A673 (cell line): ENCODE measurements around the gene AP1S2. TPM values are rescaled to one million over a fixed set of nuclear protein-coding genes. Genes with fewer than 3 reads are reported as not detected.

Source experiments
- BruUV-seq: library from RNA; stranded (reverse); fragments of 400-500 nt; replicated peaks from 2 replicates; lab custom pipeline; 2021; lab: Mats Ljungman, UMichigan
- CTCF ChIA-PET: fragments of 300-600 bp; sonication (Branson Sonifier 250); formaldehyde crosslinking; loops from one replicate; lab custom pipeline; 2022; ENCODE audit warnings: antibody characterized with exemption; lab: Charles Lee
- POLR2A ChIA-PET: fragments of 300-600 bp; sonication (Branson Sonifier 250); formaldehyde crosslinking; loops from one replicate; lab custom pipeline; 2022; ENCODE audit warnings: antibody characterized with exemption; ENCODE audit not compliant: low non-redundant PET; lab: Charles Lee
- DNase-seq: peaks from one replicate; pipeline ENCODE4 v3.0.0-alpha.2; 2015; ENCODE audit warnings: low spot score
- H3K27ac ChIP-seq: fragments of 200-600 bp; sonication (generic); 2 replicates; pipeline ENCODE4 v1.5.1; 2016; ENCODE audit warnings: mixed run types, low read depth, mild to moderate bottlenecking, mixed read lengths, antibody characterized with exemption, low read length; ENCODE audit not compliant: poor library complexity, severe bottlenecking
- H3K27me3 ChIP-seq: fragments of 200-600 bp; sonication (generic); replicated peaks from 2 replicates; pipeline ENCODE4 v1.6.1; 2017; ENCODE audit warnings: mixed run types, low read depth, mild to moderate bottlenecking, mixed read lengths, antibody characterized with exemption, low read length; ENCODE audit not compliant: insufficient read depth, poor library complexity
- H3K36me3 ChIP-seq: fragments of 200-600 bp; sonication (generic); 2 replicates; pipeline ENCODE4 v1.6.1; 2016; ENCODE audit warnings: mixed run types, mild to moderate bottlenecking, mixed read lengths, antibody characterized with exemption, low read length; ENCODE audit not compliant: insufficient read depth, poor library complexity, severe bottlenecking
- H3K4me1 ChIP-seq: fragments of 200-600 bp; sonication (generic); 2 replicates; pipeline ENCODE4 v1.6.1; 2017; ENCODE audit warnings: mixed run types, mild to moderate bottlenecking, mixed read lengths, antibody characterized with exemption, low read length; ENCODE audit not compliant: insufficient read depth, poor library complexity, severe bottlenecking
- H3K4me3 ChIP-seq: fragments of 200-600 bp; sonication (generic); 2 replicates; pipeline ENCODE4 v1.5.1; 2016; ENCODE audit warnings: low read depth, mixed run types, mild to moderate bottlenecking, mixed read lengths, low read length; ENCODE audit not compliant: poor library complexity, severe bottlenecking
- H3K9me3 ChIP-seq: fragments of 200-600 bp; sonication (generic); 2 replicates; pipeline ENCODE4 v1.6.1; 2016; ENCODE audit warnings: mixed run types, low read depth, mild to moderate bottlenecking, mixed read lengths, antibody characterized with exemption, low read length; ENCODE audit not compliant: poor library complexity, severe bottlenecking
- EZH2 ChIP-seq: fragments of 200-600 bp; sonication (generic); IDR thresholded peaks from 2 replicates; pipeline ENCODE4 v1.6.1; 2017; ENCODE audit warnings: borderline replicate concordance, low read depth, mild to moderate bottlenecking, mixed read lengths, antibody characterized with exemption, low read length; ENCODE audit not compliant: poor library complexity, severe bottlenecking
- intact Hi-C: fragments of 100-400 bp; cut with micrococcal nuclease; formaldehyde crosslinking; loops from one replicate; pipeline ENCODE4 v1.10.0; 2022; ENCODE audit not compliant: unreplicated experiment
- total RNA-seq: library from RNA; stranded (reverse); gene quantifications from 2 replicates; pipeline ENCODE4 v1.2.3, GENCODE V29; 2021
- TF ChIP-seq, protein P1 (sequence below): fragments of 300-800, 200-600 bp; sonication (generic); conservative IDR thresholded peaks from 2 replicates; pipeline ENCODE4 v1.5.1; 2017; ENCODE audit warnings: low read depth, mild to moderate bottlenecking, antibody characterized with exemption, low read length, moderate library complexity, mixed read lengths

Gene AP1S2
- total RNA-seq, 1 experiment from 2014 or later = 59.3 TPM

DNA sequence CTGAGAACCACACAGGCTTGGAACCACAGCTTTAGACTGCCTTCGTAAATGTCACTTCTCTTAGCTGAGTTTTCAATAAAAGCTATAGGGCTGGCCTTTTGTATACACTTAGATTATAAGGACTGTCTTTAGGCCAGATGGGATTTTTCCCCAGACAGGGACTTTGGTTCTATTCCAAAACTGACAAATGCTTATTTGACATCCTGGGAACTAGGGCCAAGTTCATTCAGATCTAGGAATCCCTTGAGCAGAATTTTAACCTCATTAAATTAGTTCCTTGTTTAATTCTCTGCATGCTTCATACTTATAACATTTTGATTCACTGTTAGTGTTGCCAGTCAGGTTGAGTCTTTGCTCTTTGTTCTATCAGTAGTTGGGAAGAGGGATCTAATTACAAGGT, 41.2 kb downstream of the AP1S2 start:
- BruUV-seq = no TSS peak

DNA sequence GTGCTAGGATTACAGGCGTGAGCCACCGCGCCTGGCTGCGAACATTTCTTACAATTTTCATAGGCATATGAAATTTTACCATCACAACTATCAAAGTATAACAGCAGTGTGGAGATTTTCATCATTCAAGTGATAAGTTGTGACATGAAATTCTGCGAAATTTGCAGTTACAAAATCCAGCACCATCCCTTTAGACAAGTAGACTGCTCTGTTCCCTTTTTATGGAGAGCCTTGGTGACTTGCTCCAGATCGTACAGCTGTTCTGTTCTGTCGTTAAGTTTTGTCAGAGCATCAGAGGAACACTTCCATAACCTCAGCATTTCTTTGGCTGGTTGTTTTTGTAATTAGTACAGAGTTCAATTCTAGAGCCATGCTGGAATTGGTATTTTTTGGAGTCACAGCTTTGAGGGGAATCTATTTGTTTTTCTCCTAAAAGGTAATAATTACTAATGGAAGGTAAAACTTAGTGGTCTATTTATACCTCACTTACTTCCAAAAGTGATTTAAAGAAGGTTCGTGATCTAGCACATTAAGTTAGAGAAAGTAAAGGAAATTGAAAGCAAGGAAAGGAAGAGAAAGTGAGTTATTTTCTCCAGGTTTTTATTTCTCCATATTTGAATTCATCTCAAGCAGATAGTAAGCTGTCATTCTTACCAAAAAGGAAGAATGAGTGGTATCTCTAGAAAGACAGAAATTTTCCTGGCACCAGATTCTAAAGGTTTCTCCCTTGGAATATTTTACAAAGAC, 42.2 kb downstream of the AP1S2 start:
- CTCF ChIA-PET = no interaction called here
- POLR2A ChIA-PET = no interaction called here
- peaks cover 27% of the 10 kb centered on the region for H3K36me3 ChIP-seq
- no peak for TF ChIP-seq EZH2
- TF ChIP-seq, protein P1, sequence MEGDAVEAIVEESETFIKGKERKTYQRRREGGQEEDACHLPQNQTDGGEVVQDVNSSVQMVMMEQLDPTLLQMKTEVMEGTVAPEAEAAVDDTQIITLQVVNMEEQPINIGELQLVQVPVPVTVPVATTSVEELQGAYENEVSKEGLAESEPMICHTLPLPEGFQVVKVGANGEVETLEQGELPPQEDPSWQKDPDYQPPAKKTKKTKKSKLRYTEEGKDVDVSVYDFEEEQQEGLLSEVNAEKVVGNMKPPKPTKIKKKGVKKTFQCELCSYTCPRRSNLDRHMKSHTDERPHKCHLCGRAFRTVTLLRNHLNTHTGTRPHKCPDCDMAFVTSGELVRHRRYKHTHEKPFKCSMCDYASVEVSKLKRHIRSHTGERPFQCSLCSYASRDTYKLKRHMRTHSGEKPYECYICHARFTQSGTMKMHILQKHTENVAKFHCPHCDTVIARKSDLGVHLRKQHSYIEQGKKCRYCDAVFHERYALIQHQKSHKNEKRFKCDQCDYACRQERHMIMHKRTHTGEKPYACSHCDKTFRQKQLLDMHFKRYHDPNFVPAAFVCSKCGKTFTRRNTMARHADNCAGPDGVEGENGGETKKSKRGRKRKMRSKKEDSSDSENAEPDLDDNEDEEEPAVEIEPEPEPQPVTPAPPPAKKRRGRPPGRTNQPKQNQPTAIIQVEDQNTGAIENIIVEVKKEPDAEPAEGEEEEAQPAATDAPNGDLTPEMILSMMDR = no peak
- no peaks in the 10 kb centered on the region for H3K27me3 ChIP-seq
- BruUV-seq = no TSS peak
- H3K27ac ChIP-seq = no peak overlapping the region
- no peak overlapping the region for H3K4me3 ChIP-seq
- DNase-seq = no peak
- intact Hi-C loops = no loop called here
- no peaks in the 10 kb centered on the region for H3K9me3 ChIP-seq
- H3K4me1 ChIP-seq = peaks cover 7% of the 10 kb centered on the region

More for the DNA sequence above, 41.2 kb downstream of the AP1S2 start:
- intact Hi-C loops = no loop called here
- TF ChIP-seq, protein P1 = no peak
- TF ChIP-seq EZH2 = no peak
- Histone ChIP-seq H3K27me3 (no peaks in the 10 kb centered on the region), H3K4me3 (no peak overlapping the region), H3K27ac (no peak overlapping the region), H3K9me3 (no peaks in the 10 kb centered on the region), H3K36me3 (peaks cover 33% of the 10 kb centered on the region), H3K4me1 (peaks cover 7% of the 10 kb centered on the region)
- ChIA-PET CTCF (no interaction called here), POLR2A (no interaction called here)
- no peak for DNase-seq

DNA sequence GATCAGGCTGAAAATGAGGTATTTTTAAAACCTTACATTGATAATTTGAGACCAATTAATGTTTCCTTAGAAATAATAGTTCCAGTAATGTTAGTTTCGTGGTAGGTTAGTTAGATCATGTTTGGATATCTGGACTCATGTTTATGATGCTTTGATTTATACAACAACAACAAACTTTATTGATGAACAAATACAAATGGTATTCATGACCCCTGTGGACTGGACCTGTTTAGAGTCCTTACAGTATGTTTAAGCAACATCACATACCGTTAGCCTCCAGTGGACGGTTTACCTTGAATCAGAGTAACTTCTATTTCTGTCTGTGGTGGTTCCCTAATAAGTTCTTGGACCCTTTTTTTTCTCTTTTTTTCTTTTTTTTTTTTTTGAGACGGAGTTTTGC, 46.4 kb downstream of the AP1S2 start:
- ChIA-PET POLR2A (no interaction called here), CTCF (interaction anchor here (0.7 kb wide), 1 partner anchor 17 kb away, joined by 8 read pairs; no protein-coding TSS in a partner anchor)
- H3K4me3 ChIP-seq = no peak overlapping the region
- peaks cover 30% of the 10 kb centered on the region for H3K36me3 ChIP-seq
- no peak overlapping the region for H3K27ac ChIP-seq
- intact Hi-C loops = no loop called here
- no peaks in the 10 kb centered on the region for H3K27me3 ChIP-seq
- no peaks in the 10 kb centered on the region for H3K4me1 ChIP-seq
- BruUV-seq = no TSS peak
- DNase-seq = no peak
- TF ChIP-seq EZH2 = no peak
- TF ChIP-seq, protein P1 = no peak
- no peaks in the 10 kb centered on the region for H3K9me3 ChIP-seq
